ENCODE measurements around the gene EPN2. TPM values are rescaled to one million over a fixed set of nuclear protein-coding genes. Genes with fewer than 3 reads are reported as not detected.

Gene EPN2
- total and polyA plus RNA-seq, 12 donors, result 12.0 to 53.8 (median 22.5) TPM

DNA sequence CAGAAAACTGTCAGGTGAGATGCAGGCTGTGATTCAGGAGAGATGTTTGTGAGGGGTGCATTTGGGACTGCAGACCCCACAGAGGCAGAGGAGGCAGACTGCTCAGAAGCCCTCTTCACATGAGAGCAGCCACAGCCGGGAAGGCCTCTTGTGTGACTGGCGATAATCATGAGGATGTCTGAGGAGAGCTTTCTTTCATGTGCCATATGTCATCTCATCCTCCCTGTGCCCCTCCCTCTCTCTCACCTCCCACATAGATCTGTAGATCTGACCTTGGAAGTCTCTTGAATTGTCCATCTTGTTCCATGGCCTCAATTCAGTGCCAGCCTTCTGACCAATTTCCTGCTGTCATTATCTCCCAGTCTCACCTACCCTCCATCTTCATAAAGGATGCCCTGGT lies 50.5 kb downstream of the EPN2 start:
- H3K4me1 ChIP-seq (replicated peaks in 1 of 2), result peaks cover 7 to 58% of the 10 kb centered on the region in 2 donors
- H3K27me3 ChIP-seq, result no peaks in the 10 kb centered on the region
- intact Hi-C loops (cut with DNase I), result no loop called here
- no peaks in the 10 kb centered on the region for H3K9me3 ChIP-seq (replicated peaks in 1 of 3)
- DNase-seq, result no peak
- no peak overlapping the region for H3K27ac ChIP-seq
- 58 to 100% (median 80%) methylated on average over 2 of the region's 2 CpGs for WGBS, 4 donors
- H3K4me3 ChIP-seq, result no peak overlapping the region
- H3K36me3 ChIP-seq (replicated peaks in 1 of 2), result peaks cover 0 to 6% of the 10 kb centered on the region in 2 donors
- no peak for TF ChIP-seq POLR2A (IDR thresholded peaks at IDR 0.05)
- TF ChIP-seq, protein P1, sequence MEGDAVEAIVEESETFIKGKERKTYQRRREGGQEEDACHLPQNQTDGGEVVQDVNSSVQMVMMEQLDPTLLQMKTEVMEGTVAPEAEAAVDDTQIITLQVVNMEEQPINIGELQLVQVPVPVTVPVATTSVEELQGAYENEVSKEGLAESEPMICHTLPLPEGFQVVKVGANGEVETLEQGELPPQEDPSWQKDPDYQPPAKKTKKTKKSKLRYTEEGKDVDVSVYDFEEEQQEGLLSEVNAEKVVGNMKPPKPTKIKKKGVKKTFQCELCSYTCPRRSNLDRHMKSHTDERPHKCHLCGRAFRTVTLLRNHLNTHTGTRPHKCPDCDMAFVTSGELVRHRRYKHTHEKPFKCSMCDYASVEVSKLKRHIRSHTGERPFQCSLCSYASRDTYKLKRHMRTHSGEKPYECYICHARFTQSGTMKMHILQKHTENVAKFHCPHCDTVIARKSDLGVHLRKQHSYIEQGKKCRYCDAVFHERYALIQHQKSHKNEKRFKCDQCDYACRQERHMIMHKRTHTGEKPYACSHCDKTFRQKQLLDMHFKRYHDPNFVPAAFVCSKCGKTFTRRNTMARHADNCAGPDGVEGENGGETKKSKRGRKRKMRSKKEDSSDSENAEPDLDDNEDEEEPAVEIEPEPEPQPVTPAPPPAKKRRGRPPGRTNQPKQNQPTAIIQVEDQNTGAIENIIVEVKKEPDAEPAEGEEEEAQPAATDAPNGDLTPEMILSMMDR (IDR thresholded peaks at IDR 0.05), result no peak

DNA sequence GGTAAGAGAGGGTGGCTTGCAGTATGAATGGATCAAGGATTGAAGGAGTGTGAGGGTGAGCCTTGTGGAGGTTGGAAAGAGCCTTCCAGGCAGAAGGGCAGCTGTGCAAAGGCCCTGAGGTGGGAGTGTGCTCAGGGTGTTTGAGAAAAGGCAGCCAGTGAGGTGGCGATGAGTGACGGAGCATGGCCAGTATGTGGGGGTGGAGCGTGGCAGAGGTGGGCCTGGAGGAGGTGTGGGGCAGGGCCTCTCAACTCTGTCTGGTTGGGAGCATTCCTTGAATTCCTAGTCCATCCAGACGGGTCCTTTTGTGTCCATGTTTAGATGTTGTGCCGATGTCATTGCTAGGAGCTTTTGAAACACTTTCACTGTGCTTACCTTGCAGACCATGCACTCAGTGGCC lies 51.3 kb downstream of the EPN2 start:
- peaks cover 0 to under 1% of the 10 kb centered on the region in 2 donors for H3K36me3 ChIP-seq (replicated peaks in 1 of 2)
- TF ChIP-seq, protein P1 (IDR thresholded peaks at IDR 0.05), result no peak
- TF ChIP-seq POLR2A (IDR thresholded peaks at IDR 0.05), result no peak
- H3K27me3 ChIP-seq, result no peaks in the 10 kb centered on the region
- no peak overlapping the region for H3K4me3 ChIP-seq
- peak overlapping the region in 1 of 5 donors; percentile 7 for H3K27ac ChIP-seq
- 78 to 95% (median 87%) methylated on average over 5 of the region's 5 CpGs for WGBS, 4 donors
- peaks cover 7 to 58% of the 10 kb centered on the region in 2 donors for H3K4me1 ChIP-seq (replicated peaks in 1 of 2)
- DNase-seq, result no peak
- H3K9me3 ChIP-seq (replicated peaks in 1 of 3), result no peaks in the 10 kb centered on the region
- intact Hi-C loops (cut with DNase I), result no loop called here

DNA sequence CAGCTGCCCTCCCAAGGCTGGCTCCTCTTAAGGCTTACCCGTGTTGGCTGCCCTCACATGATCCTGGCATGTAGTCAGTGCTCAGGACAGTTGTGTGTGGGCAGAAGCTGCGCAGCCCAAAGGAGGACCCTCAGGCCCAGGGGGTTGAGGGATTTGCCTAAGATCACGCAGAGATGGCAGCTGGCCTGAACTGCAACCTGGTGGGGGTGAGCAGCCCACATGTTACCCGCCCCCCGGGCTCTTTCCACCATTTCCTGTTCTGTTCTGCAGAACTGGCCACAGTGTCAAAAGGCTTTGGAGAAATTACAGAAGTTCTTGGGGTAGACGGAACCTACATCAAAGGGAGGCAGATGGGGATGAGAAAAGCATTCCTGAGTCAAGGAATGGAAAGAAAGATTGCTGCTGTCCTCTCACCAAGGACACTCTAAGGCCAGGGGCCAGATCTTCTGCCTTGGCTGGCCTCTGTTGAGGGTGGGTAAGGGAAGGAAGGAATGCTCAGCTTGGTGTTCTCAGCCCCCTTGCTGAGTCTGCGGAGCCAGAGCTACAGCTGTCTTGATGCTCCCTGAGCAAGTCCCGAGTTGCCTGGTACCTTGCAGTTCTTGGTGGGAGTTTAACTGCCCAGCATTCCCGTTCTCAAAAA lies 53.0 kb downstream of the EPN2 start:
- H3K4me1 ChIP-seq (replicated peaks in 1 of 2), result peaks cover 7 to 44% of the 10 kb centered on the region in 2 donors

DNA sequence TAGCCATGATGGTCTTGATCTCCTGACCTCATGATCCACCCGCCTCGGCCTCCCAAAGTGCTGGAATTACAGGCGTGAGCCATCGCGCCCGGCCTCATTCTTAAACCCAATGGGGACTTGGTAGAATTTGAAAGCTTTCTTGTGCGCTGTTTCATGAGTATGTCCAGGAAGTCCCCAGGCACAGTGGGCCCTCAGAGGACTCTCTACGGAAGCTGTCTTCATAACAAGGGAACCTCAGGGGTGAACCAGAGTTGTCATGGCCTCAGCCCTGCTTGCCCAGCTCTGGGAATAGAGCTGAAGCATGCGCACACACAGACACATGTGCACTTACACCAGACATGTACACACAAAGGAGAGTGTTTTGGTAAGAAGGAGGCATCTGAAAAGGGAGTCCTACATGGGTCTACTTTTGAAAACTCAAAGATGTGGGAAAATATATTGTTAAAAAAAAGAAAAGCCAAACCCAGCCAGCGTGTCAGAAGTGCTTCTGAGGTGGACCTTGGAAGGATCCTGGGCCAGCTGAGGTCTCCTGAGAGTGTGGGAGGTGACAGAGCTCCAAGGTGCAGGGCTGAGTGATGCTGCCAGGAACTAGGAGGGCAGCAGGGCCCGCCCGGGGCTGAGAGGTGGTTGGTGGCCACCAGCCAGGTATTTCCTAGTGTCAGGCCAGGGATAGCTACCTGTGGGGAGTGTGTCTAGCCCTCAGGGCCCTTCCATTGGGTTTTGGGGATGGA lies 54.6 kb downstream of the EPN2 start:
- no peaks in the 10 kb centered on the region for H3K27me3 ChIP-seq
- no peak overlapping the region for H3K27ac ChIP-seq
- H3K4me1 ChIP-seq (replicated peaks in 1 of 2), result peaks cover 11 to 41% of the 10 kb centered on the region in 2 donors
- H3K4me3 ChIP-seq, result no peak overlapping the region
- no peaks in the 10 kb centered on the region for H3K9me3 ChIP-seq (replicated peaks in 1 of 3)
- WGBS, 4 donors, result 85 to 92% (median 88%) methylated on average over 12 of the region's 12 CpGs
- TF ChIP-seq, protein P1 (IDR thresholded peaks at IDR 0.05), result no peak
- no peak for TF ChIP-seq POLR2A (IDR thresholded peaks at IDR 0.05)
- DNase-seq, result no peak
- no peaks in the 10 kb centered on the region for H3K36me3 ChIP-seq (replicated peaks in 1 of 2)
- intact Hi-C loops (cut with DNase I), result no loop called here

More for the DNA sequence above, 53.0 kb downstream of the EPN2 start:
- peak overlapping the region in 2 of 5 donors; percentile 18 to 59 for H3K27ac ChIP-seq
- H3K9me3 ChIP-seq (replicated peaks in 1 of 3), result no peaks in the 10 kb centered on the region
- no peak overlapping the region for H3K4me3 ChIP-seq
- no peaks in the 10 kb centered on the region for H3K36me3 ChIP-seq (replicated peaks in 1 of 2)
- no peak for DNase-seq
- 32 to 60% (median 47%) methylated on average over 5 to 9 of the region's 9 CpGs for WGBS, 4 donors
- no peaks in the 10 kb centered on the region for H3K27me3 ChIP-seq
- TF ChIP-seq, protein P1 (IDR thresholded peaks at IDR 0.05), result no peak
- no peak for TF ChIP-seq POLR2A (IDR thresholded peaks at IDR 0.05)
- intact Hi-C loops (cut with DNase I), result no loop called here

Data from adrenal gland (tissue), 12 donors.